Left ventricle myocardium inferior (tissue), 1 donor: ENCODE data around the gene SDF2L1. TPM values are rescaled to one million over a fixed set of nuclear protein-coding genes. Genes with fewer than 3 reads are reported as not detected.

Experiments used
- DNase-seq: peaks from one replicate; pipeline ENCODE4 v3.0.0-alpha.2; 2020
- H3K27ac ChIP-seq: fragments of 200-600 bp; replicated peaks from 2 replicates; pipeline ENCODE4 v1.8.0; 2021
- H3K27me3 ChIP-seq: fragments of 200-600 bp; 2 replicates; pipeline ENCODE4 v1.8.0; 2021; ENCODE audit warnings: low read depth
- H3K36me3 ChIP-seq: fragments of 200-600 bp; 2 replicates; pipeline ENCODE4 v1.8.0; 2021
- H3K4me1 ChIP-seq: fragments of 200-600 bp; 2 replicates; pipeline ENCODE4 v1.8.0; 2021
- H3K4me3 ChIP-seq: fragments of 200-600 bp; 2 replicates; pipeline ENCODE4 v1.8.0; 2021; ENCODE audit warnings: mild to moderate bottlenecking, moderate library complexity
- H3K9me3 ChIP-seq: fragments of 200-600 bp; replicated peaks from 2 replicates; pipeline ENCODE4 v1.8.0; 2021
- intact Hi-C: fragments of 100-400 bp; cut with micrococcal nuclease; formaldehyde crosslinking; loops from one replicate; pipeline ENCODE4 v1.11.0; 2022
- total RNA-seq: library from RNA; stranded (reverse); fragmentation: NEBNext Ultra II Directional; extraction: Animal tissue kit (Norgen Biotek cat#: 25700); gene quantifications from one replicate; pipeline ENCODE4 v1.2.1, GENCODE V29; 2021
- TF ChIP-seq, protein P1 (sequence below): fragments of 200-600 bp; IDR thresholded peaks from 2 replicates; pipeline ENCODE4 v1.8.0; 2021; ENCODE audit warnings: antibody characterized with exemption, mild to moderate bottlenecking, borderline replicate concordance
- donor health status: DM: no; HTN: yes; CAD: no; lungs with severe emphysema.

The SDF2L1 gene
- total RNA-seq, 1 donor from 2014 or later: 18.3 TPM

- no peak for DNase-seq
- H3K4me1 ChIP-seq: peaks cover 78% of the 10 kb centered on the region
- no peaks in the 10 kb centered on the region for H3K36me3 ChIP-seq
- peak overlapping the region; percentile 56 for H3K27ac ChIP-seq
- no peak overlapping the region for H3K4me3 ChIP-seq
- H3K9me3 ChIP-seq: no peaks in the 10 kb centered on the region
- H3K27me3 ChIP-seq: no peaks in the 10 kb centered on the region
- TF ChIP-seq, protein P1, sequence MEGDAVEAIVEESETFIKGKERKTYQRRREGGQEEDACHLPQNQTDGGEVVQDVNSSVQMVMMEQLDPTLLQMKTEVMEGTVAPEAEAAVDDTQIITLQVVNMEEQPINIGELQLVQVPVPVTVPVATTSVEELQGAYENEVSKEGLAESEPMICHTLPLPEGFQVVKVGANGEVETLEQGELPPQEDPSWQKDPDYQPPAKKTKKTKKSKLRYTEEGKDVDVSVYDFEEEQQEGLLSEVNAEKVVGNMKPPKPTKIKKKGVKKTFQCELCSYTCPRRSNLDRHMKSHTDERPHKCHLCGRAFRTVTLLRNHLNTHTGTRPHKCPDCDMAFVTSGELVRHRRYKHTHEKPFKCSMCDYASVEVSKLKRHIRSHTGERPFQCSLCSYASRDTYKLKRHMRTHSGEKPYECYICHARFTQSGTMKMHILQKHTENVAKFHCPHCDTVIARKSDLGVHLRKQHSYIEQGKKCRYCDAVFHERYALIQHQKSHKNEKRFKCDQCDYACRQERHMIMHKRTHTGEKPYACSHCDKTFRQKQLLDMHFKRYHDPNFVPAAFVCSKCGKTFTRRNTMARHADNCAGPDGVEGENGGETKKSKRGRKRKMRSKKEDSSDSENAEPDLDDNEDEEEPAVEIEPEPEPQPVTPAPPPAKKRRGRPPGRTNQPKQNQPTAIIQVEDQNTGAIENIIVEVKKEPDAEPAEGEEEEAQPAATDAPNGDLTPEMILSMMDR: no peak
- intact Hi-C loops: loop anchor here (10.0 kb wide), 1 partner anchor 50 kb away; no protein-coding TSS in a partner anchor
Measured at GRCh38 chr22:21624880-21625791, 17.0 kb upstream of the SDF2L1 start.

GRCh38 chr22:21626073-21626734 lies 15.9 kb upstream of the SDF2L1 start:
- DNase-seq: no peak
- no peak overlapping the region for H3K4me3 ChIP-seq
- H3K27me3 ChIP-seq: no peaks in the 10 kb centered on the region
- peaks cover 72% of the 10 kb centered on the region for H3K4me1 ChIP-seq
- H3K36me3 ChIP-seq: no peaks in the 10 kb centered on the region
- no peak overlapping the region for H3K27ac ChIP-seq
- TF ChIP-seq, protein P1: no peak
- no peaks in the 10 kb centered on the region for H3K9me3 ChIP-seq
- intact Hi-C loops: loop anchor here (10.0 kb wide), 1 partner anchor 51 kb away; no protein-coding TSS in a partner anchor

DNA sequence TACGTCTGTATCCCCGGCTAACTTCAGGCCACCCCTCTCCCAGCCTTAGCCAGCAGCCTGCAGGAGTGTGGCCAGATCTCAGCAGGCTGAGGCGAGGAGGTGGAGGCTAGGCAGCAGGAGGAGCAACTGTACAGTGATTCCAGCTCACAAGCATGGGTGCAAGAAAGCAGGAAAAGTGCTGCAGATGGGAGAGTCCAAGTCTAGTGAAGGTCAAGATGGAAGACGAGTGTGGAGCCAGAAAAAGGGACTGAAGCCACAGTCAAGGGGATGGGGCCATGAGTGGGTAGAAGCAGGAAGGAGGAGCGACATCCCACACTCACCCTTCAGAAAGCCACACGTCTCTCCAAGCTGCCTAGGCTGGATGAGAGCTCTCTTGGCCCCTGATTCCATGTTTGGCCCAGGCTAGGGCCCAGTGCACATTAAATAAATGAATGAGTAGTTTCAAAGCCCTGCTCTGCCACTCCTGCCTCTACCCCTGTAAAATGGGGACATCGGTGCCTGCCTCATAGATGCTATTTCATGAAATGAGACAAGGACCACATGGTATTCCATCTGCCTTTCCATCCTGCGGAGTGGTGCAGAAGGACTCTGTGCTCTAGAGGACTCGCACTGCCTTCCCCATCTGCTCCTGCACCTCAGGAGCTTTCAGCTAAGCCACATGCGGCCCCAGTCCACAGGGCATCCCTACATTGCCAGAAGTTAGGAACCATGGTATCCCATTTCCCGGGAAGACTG lies 15.2 kb upstream of the SDF2L1 start:
- Histone ChIP-seq H3K27ac (peak overlapping the region; percentile 0), H3K27me3 (no peaks in the 10 kb centered on the region), H3K4me3 (no peak overlapping the region), H3K36me3 (no peaks in the 10 kb centered on the region), H3K9me3 (no peaks in the 10 kb centered on the region), H3K4me1 (peaks cover 68% of the 10 kb centered on the region)
- no peak for DNase-seq
- intact Hi-C loops: loop anchor here (10.0 kb wide), 1 partner anchor 52 kb away; no protein-coding TSS in a partner anchor
- TF ChIP-seq, protein P1: no peak

DNA sequence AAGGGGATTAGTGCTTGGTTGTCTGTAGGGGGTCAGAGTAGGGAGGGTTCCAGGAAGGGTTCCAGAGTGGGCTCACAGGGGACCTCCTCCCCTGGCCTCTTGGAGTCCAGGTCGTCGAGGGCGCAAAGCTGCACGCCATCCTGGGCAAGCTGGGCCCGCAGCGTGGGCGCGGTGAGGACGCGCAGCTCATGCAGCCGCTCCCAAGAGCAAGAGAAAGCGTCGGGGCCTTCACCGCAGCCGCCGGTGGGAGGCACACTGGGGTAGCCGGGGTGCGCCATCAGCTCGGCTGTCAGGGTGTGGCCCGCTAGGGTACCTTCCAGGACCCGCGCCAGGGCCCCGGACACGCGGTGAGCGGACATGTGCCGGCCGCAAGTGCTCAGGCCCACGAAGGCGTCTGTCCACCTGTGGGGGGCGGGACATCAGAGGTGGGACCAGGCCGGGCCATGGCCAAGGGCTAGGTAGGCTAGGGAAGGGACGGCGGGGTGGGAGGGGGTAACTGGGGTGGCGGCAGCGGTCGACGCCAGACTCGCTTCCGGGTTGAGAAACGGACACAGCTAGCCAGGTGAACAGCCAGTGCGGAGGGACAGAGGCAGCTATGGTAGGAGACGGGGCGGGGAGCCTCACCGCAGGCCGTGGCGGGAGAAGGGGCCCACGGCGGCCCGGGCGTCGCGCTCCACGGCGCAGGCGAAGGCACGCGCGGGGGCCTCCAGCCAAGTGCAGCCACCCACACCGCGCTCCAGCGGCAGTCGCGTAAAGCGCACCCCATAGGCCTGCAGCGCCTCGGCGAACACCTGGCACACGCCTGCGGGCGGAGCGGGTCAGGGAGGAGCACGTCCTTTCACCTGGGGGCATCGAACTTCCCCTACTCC lies 13.5 kb upstream of the SDF2L1 start:
- Histone ChIP-seq H3K9me3 (no peaks in the 10 kb centered on the region), H3K4me3 (peak overlapping the region; percentile 90), H3K27me3 (no peaks in the 10 kb centered on the region), H3K36me3 (no peaks in the 10 kb centered on the region), H3K27ac (peak overlapping the region; percentile 75), H3K4me1 (peaks cover 51% of the 10 kb centered on the region)
- intact Hi-C loops: loop anchor here (10.0 kb wide), 1 partner anchor 54 kb away; no protein-coding TSS in a partner anchor
- TF ChIP-seq, protein P1: no peak
- no peak for DNase-seq
